ENCODE measurements around the gene SYT11. TPM values are rescaled to one million over a fixed set of nuclear protein-coding genes. Genes with fewer than 3 reads are reported as not detected.

The SYT11 gene, protein sequence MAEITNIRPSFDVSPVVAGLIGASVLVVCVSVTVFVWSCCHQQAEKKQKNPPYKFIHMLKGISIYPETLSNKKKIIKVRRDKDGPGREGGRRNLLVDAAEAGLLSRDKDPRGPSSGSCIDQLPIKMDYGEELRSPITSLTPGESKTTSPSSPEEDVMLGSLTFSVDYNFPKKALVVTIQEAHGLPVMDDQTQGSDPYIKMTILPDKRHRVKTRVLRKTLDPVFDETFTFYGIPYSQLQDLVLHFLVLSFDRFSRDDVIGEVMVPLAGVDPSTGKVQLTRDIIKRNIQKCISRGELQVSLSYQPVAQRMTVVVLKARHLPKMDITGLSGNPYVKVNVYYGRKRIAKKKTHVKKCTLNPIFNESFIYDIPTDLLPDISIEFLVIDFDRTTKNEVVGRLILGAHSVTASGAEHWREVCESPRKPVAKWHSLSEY
- total RNA-seq (12.0 TPM), polyA plus RNA-seq (ENCODE audit: insufficient read depth in 1 of 8, insufficient read length in 8 of 8, low replicate concordance in 1 of 8) (10 to 100 TPM in 7 of 8 donors, 1 to 10 TPM in 1; 9.5 to 20.2 (median 12.0) TPM)
- long read RNA-seq, donor 1, full-length matches to known transcripts = 1 of 1 reads
- long read RNA-seq, donor 1, partial matches to known transcripts = 0 of 1 reads
- long read RNA-seq, donor 1, other reads (novel, unspliced or antisense) = 0 of 1 reads
- long read RNA-seq, donor 2 = 0 reads
- long read RNA-seq, donor 3, full-length matches to known transcripts = 1 of 1 reads
- long read RNA-seq, donor 3, partial matches to known transcripts = 0 of 1 reads
- long read RNA-seq, donor 3, other reads (novel, unspliced or antisense) = 0 of 1 reads
- long read RNA-seq, donor 4 = 0 reads
- long read RNA-seq, donor 5, full-length matches to known transcripts = 3 of 11 reads
- long read RNA-seq, donor 5, partial matches to known transcripts = 8 of 11 reads
- long read RNA-seq, donor 5, other reads (novel, unspliced or antisense) = 0 of 11 reads
- long read RNA-seq, donor 6, full-length matches to known transcripts = 1 of 1 reads
- long read RNA-seq, donor 6, partial matches to known transcripts = 0 of 1 reads
- long read RNA-seq, donor 6, other reads (novel, unspliced or antisense) = 0 of 1 reads
- long read RNA-seq, donor 7, full-length matches to known transcripts = 2 of 8 reads
- long read RNA-seq, donor 7, partial matches to known transcripts = 6 of 8 reads
- long read RNA-seq, donor 7, other reads (novel, unspliced or antisense) = 0 of 8 reads
- long read RNA-seq, donor 8, full-length matches to known transcripts = 1 of 1 reads
- long read RNA-seq, donor 8, partial matches to known transcripts = 0 of 1 reads
- long read RNA-seq, donor 8, other reads (novel, unspliced or antisense) = 0 of 1 reads
- long read RNA-seq, donor 9 = 0 reads
- long read RNA-seq, donor 10, partial matches to known transcripts = 5 of 5 reads
- long read RNA-seq, donor 10, other reads (novel, unspliced or antisense) = 0 of 5 reads
- long read RNA-seq, donor 11 = 0 reads

DNA sequence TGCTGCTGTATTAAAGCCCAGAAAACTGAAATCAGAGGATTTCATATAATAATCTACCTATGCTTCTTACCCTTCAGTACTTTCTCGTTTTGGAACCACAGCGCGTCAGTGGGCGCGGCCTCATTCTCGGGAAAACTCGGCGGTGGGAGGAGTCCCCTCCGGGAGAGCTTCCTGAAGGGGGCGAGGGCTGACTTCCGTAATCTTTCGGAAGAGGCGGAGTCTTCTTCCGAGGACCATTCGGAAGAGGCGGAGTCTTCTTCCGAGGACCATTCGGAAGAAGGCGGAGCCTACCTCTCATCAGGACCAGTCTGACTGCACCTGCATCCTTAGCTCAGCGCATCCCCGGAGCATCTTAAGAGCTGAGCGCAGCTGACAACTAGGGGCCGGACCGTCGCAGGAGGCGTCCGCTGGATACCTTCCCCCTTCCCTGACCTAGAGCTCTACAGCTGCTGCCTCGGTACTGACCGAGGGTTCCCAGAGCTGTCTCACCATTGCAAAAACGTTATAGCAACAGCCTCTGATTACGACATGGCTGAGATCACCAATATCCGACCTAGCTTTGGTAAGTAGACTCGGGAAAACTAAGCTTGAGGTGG lies at the start of gene SYT11:
SYT11 (plus strand) TSS at position 334 of the 596 bp plus-strand sequence; CDS start at position 529, 195 bp downstream.
- Histone ChIP-seq H3K27ac (ENCODE audit: low read length) (peak within 1 kb of the TSS; percentile 97), H3K4me3 (ENCODE audit: low read length) (peak within 1 kb of the TSS; percentile 58), H3K9me3 (replicated peaks; ENCODE audit: control insufficient read depth, low read depth, low read length) (no peaks in the 10 kb centered on the region), H3K4me1 (ENCODE audit: control insufficient read depth, insufficient read depth, low read length) (peaks cover 23% of the 10 kb centered on the region), H3K36me3 (ENCODE audit: control insufficient read depth, insufficient read depth, low read length) (peaks cover 4% of the 10 kb centered on the region), H3K27me3 (ENCODE audit: control insufficient read depth, insufficient read depth, low read length) (no peaks in the 10 kb centered on the region)
- WGBS (ENCODE audit: insufficient coverage) = under 1% methylated on average over 24 of the region's 33 CpGs
- peak; percentile 99 for DNase-seq

DNA sequence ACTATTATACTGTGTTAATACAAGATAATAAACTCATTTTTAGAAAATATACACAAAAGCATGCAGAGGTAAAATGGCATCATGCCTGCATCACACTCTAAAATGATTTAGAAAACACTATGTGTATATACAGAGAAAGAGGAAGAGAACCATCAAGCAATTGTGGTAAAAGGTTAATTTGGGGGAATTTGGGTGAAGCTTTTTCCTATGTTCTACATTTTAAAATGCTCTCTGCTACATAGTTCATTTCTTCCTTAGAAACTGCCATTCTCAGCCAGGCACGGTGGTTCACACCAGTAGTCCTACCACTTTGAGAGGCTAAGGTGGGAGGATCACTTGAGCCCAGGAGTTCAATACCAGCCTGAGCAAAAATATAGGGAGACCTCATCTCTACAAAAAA lies 46.5 kb upstream of the SYT11 start:
- Histone ChIP-seq H3K27me3 (ENCODE audit: control insufficient read depth, insufficient read depth, low read length) (no peaks in the 10 kb centered on the region), H3K4me1 (ENCODE audit: control insufficient read depth, insufficient read depth, low read length) (no peaks in the 10 kb centered on the region), H3K4me3 (ENCODE audit: low read length) (no peak overlapping the region), H3K27ac (ENCODE audit: low read length) (no peak overlapping the region), H3K9me3 (replicated peaks; ENCODE audit: control insufficient read depth, low read depth, low read length) (no peaks in the 10 kb centered on the region), H3K36me3 (ENCODE audit: control insufficient read depth, insufficient read depth, low read length) (peaks cover 42% of the 10 kb centered on the region)
- DNase-seq = no peak
- no CpG with 5 or more reads among the region's 1 CpG for WGBS (ENCODE audit: insufficient coverage)

- H3K36me3 ChIP-seq (ENCODE audit: control insufficient read depth, insufficient read depth, low read length) = peaks cover 42% of the 10 kb centered on the region
These were observed 45.7 kb upstream of the SYT11 start for GRCh38 chr1:155813672-155814071.

DNA sequence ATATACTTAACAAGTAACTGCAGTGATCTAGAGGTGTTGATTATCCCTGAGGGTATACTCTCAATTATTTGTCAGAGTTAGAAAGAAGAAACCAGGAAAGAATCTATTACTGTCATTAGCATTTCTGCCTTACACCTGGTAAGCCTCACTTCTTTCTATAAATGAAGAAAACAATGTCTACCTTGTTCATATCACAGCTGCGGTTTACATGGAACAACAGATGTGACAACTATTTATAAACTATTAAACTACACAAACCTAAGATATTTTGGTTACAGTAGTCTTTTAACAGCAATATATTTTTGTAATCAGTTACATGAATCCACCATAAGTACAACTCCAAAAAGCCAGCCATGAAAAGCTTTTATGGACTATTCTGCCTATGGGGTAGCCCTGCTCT lies 43.0 kb upstream of the SYT11 start:
- H3K9me3 ChIP-seq (replicated peaks; ENCODE audit: control insufficient read depth, low read depth, low read length) = no peaks in the 10 kb centered on the region
- H3K4me1 ChIP-seq (ENCODE audit: control insufficient read depth, insufficient read depth, low read length) = no peaks in the 10 kb centered on the region
- no peaks in the 10 kb centered on the region for H3K27me3 ChIP-seq (ENCODE audit: control insufficient read depth, insufficient read depth, low read length)
- no peak overlapping the region for H3K4me3 ChIP-seq (ENCODE audit: low read length)
- no peak overlapping the region for H3K27ac ChIP-seq (ENCODE audit: low read length)
- DNase-seq = no peak
- no CpG with 5 or more reads among the region's 1 CpG for WGBS (ENCODE audit: insufficient coverage)
- peaks cover 46% of the 10 kb centered on the region for H3K36me3 ChIP-seq (ENCODE audit: control insufficient read depth, insufficient read depth, low read length)

More at GRCh38 chr1:155813672-155814071, 45.7 kb upstream of the SYT11 start:
- H3K27ac ChIP-seq (ENCODE audit: low read length) = no peak overlapping the region
- H3K27me3 ChIP-seq (ENCODE audit: control insufficient read depth, insufficient read depth, low read length) = no peaks in the 10 kb centered on the region
- no peaks in the 10 kb centered on the region for H3K9me3 ChIP-seq (replicated peaks; ENCODE audit: control insufficient read depth, low read depth, low read length)
- no peaks in the 10 kb centered on the region for H3K4me1 ChIP-seq (ENCODE audit: control insufficient read depth, insufficient read depth, low read length)
- no CpG with 5 or more reads among the region's 3 CpGs for WGBS (ENCODE audit: insufficient coverage)
- no peak for DNase-seq
- H3K4me3 ChIP-seq (ENCODE audit: low read length) = no peak overlapping the region

- Histone ChIP-seq H3K9me3 (replicated peaks; ENCODE audit: control insufficient read depth, low read depth, low read length) (no peaks in the 10 kb centered on the region), H3K27ac (ENCODE audit: low read length) (no peak overlapping the region), H3K4me1 (ENCODE audit: control insufficient read depth, insufficient read depth, low read length) (no peaks in the 10 kb centered on the region), H3K36me3 (ENCODE audit: control insufficient read depth, insufficient read depth, low read length) (peaks cover 17% of the 10 kb centered on the region), H3K4me3 (ENCODE audit: low read length) (no peak overlapping the region), H3K27me3 (ENCODE audit: control insufficient read depth, insufficient read depth, low read length) (no peaks in the 10 kb centered on the region)
- no peak for DNase-seq
- WGBS (ENCODE audit: insufficient coverage) = no CpG with 5 or more reads among the region's 4 CpGs
These were observed 31.9 kb upstream of the SYT11 start for GRCh38 chr1:155827450-155827849.

DNA sequence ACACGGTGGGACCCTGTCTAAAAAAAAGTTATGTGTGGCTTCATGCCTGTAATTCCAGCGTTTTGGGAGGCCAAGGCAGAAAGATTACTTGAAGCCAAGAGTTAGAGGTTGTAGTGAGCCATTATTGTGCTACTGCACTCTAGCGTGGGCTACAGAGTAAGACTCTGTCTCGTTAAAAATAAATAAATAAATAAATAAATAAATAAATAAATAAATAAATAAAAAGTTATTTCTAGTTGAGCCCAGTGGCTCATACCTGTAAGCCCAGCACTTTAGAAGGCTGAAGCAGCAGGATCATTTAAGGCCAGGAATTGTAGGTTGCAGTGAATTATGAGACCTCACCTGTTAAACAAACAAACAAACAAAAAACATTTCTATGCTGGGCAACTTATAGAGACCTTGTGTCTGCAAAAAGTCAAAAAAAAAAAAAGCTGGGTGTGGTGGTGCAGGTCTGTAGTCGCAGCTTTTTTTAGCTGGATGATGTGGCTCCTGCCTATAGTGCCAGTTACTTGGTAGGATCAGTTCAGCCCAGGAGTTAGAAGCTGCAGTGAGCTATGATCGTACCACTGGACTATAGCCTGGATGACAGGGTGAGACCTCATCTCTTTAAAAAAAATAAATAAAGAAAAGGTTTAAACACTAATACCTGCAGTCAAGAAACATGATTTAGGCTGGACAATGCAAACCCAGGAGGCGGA lies 27.9 kb upstream of the SYT11 start:
- H3K27ac ChIP-seq (ENCODE audit: low read length) = no peak overlapping the region
- no peaks in the 10 kb centered on the region for H3K4me1 ChIP-seq (ENCODE audit: control insufficient read depth, insufficient read depth, low read length)
- no peaks in the 10 kb centered on the region for H3K9me3 ChIP-seq (replicated peaks; ENCODE audit: control insufficient read depth, low read depth, low read length)
- peaks cover 6% of the 10 kb centered on the region for H3K36me3 ChIP-seq (ENCODE audit: control insufficient read depth, insufficient read depth, low read length)
- DNase-seq = no peak
- H3K27me3 ChIP-seq (ENCODE audit: control insufficient read depth, insufficient read depth, low read length) = no peaks in the 10 kb centered on the region
- no peak overlapping the region for H3K4me3 ChIP-seq (ENCODE audit: low read length)
- 97% methylated on average over 3 of the region's 7 CpGs for WGBS (ENCODE audit: insufficient coverage)

DNA sequence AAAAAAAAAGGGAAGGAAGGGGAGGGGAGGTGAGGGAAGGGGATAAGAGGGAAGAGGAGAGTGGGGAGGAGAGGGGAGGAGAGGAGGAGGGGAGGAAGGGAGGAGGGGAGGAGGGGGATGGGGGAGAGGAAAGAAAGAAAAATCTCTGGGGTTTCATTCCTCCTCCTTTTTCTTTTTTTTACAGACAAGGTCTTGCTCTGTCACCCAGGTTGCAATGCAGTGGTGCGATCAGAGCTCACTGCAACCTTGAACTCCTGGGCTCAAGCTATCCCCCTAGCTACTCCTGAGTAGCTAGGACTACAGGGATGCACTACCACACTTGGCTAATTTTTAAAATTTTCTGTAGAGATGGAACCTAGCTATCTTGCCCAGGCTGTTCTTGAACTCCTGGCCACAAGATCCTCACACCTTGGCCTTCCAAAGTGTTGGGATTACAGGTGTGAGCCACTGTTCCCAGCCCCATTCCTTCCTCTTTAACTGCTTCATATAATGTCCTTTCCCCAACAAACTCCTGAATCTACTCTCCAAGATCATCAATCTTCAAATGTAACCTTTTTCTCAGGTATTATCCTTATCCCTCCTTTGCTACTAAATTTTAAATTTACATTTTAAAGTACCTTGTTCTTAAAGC lies 25.6 kb upstream of the SYT11 start:
- no peaks in the 10 kb centered on the region for H3K9me3 ChIP-seq (replicated peaks; ENCODE audit: control insufficient read depth, low read depth, low read length)
- no peaks in the 10 kb centered on the region for H3K4me1 ChIP-seq (ENCODE audit: control insufficient read depth, insufficient read depth, low read length)
- H3K36me3 ChIP-seq (ENCODE audit: control insufficient read depth, insufficient read depth, low read length) = no peaks in the 10 kb centered on the region
- H3K4me3 ChIP-seq (ENCODE audit: low read length) = no peak overlapping the region
- H3K27me3 ChIP-seq (ENCODE audit: control insufficient read depth, insufficient read depth, low read length) = no peaks in the 10 kb centered on the region
- no peak overlapping the region for H3K27ac ChIP-seq (ENCODE audit: low read length)
- 100% methylated on average over 1 of the region's 1 CpG for WGBS (ENCODE audit: insufficient coverage)
- DNase-seq = no peak

GRCh38 chr1:155834296-155834926 lies 25.0 kb upstream of the SYT11 start:
- H3K4me1 ChIP-seq (ENCODE audit: control insufficient read depth, insufficient read depth, low read length) = no peaks in the 10 kb centered on the region
- H3K36me3 ChIP-seq (ENCODE audit: control insufficient read depth, insufficient read depth, low read length) = no peaks in the 10 kb centered on the region
- H3K9me3 ChIP-seq (replicated peaks; ENCODE audit: control insufficient read depth, low read depth, low read length) = no peaks in the 10 kb centered on the region
- no peak overlapping the region for H3K4me3 ChIP-seq (ENCODE audit: low read length)
- H3K27ac ChIP-seq (ENCODE audit: low read length) = no peak overlapping the region
- DNase-seq = no peak
- 91% methylated on average over 4 of the region's 11 CpGs for WGBS (ENCODE audit: insufficient coverage)
- H3K27me3 ChIP-seq (ENCODE audit: control insufficient read depth, insufficient read depth, low read length) = no peaks in the 10 kb centered on the region

Measured in muscle of leg (tissue), 16 donors.